HCT116 (cell line): Measurements from ENCODE around the gene SRCAP. TPM values are rescaled to one million over a fixed set of nuclear protein-coding genes. Genes with fewer than 3 reads are reported as not detected.

Source experiments
- ATAC-seq: fragments of 200-7000 bp; cut with Tn5 transposase; 2 replicates; pipeline ENCODE4 v1.9.1; 2020; ENCODE audit warnings: mild to moderate bottlenecking, moderate library complexity
- BruUV-seq: library from RNA; stranded (reverse); fragments of 400-500 nt; replicated peaks from 2 replicates; lab custom pipeline; 2021; lab: Mats Ljungman, UMichigan
- CTCF ChIA-PET: fragments of 300-600 bp; sonication (Branson Sonifier 250); formaldehyde crosslinking; loops from one replicate; lab custom pipeline; 2021; ENCODE audit warnings: antibody characterized with exemption; lab: Charles Lee
- POLR2A ChIA-PET: fragments of 300-600, 350-600 bp; sonication (Branson Sonifier 250); formaldehyde crosslinking; loops from one replicate; lab custom pipeline; 2021; ENCODE audit warnings: antibody characterized with exemption; lab: Charles Lee
- RAD21 ChIA-PET, 2 experiments: fragments of 300-600 bp; sonication (Branson Sonifier 250); formaldehyde crosslinking; loops; one replicate each; lab custom pipeline; 2023; ENCODE audit warnings: low total read pairs in 2 of 2; ENCODE audit not compliant: uncharacterized antibody in 2 of 2, unreplicated experiment in 2 of 2, low non-redundant PET in 1 of 2; lab: Charles Lee
- DNase-seq: peaks from one replicate; pipeline ENCODE4 v3.0.0-alpha.2; 2010; ENCODE audit warnings: low read depth, low spot score
- H2AFZ ChIP-seq: fragments of 200-600 bp; shearing (Covaris generic), sonication (generic); 2 replicates; pipeline ENCODE4 v1.6.1; 2017; ENCODE audit warnings: low read depth, mixed run types, mixed read lengths, antibody characterized with exemption, low read length; ENCODE audit not compliant: poor library complexity, severe bottlenecking
- H3K27ac ChIP-seq: 2 replicates; pipeline ENCODE4 v1.5.1; 2012; ENCODE audit warnings: low read depth, low read length
- H3K27me3 ChIP-seq: fragments of 200-600 bp; sonication (generic); 2 replicates; pipeline ENCODE4 v1.6.1; 2016; ENCODE audit warnings: mixed run types, low read length, mixed read lengths; ENCODE audit not compliant: insufficient read depth
- H3K36me3 ChIP-seq, 2 experiments: fragments of 200-500 bp in 1 of 2; fragments of 200-600 bp in 1 of 2; sonication (Bioruptor generic) in 1 of 2; sonication (generic) in 1 of 2; 2 replicates each; pipeline versions ENCODE4 v1.5.1 to v1.6.1; 2014 to 2016; ENCODE audit warnings: low read length in 2 of 2, inconsistent platforms in 1 of 2, mixed read lengths in 1 of 2, mixed run types in 1 of 2; ENCODE audit not compliant: insufficient read depth in 2 of 2, control insufficient read depth in 1 of 2
- H3K4me1 ChIP-seq, 2 experiments: fragments of 200-600 bp in 1 of 2; sonication (generic) in 1 of 2; 2 replicates each; pipeline versions ENCODE4 v1.5.1 to v1.6.1; 2012 to 2017; ENCODE audit warnings: low read length in 2 of 2, inconsistent platforms in 1 of 2, mild to moderate bottlenecking in 1 of 2, mixed read lengths in 1 of 2, mixed run types in 1 of 2, moderate library complexity in 1 of 2; ENCODE audit not compliant: insufficient read depth in 2 of 2, control insufficient read depth in 1 of 2
- H3K4me2 ChIP-seq: fragments of 200-600 bp; sonication (generic); 2 replicates; pipeline ENCODE4 v1.6.1; 2017; ENCODE audit warnings: mixed run types, low read length, mixed read lengths
- H3K4me3 ChIP-seq, 2 experiments: fragments of 200-600 bp in 1 of 2; sonication (generic) in 1 of 2; replicated peaks in 1 of 2; 2 replicates each; pipeline ENCODE4 v1.5.1; 2011 to 2016; ENCODE audit warnings: low read length in 2 of 2, control low read depth in 1 of 2, low read depth in 1 of 2, mild to moderate bottlenecking in 1 of 2, mixed read lengths in 1 of 2, mixed run types in 1 of 2
- H3K79me2 ChIP-seq: fragments of 200-600 bp; sonication (generic); 2 replicates; pipeline ENCODE4 v1.6.1; 2017; ENCODE audit warnings: mild to moderate bottlenecking, mixed run types, low read length, moderate library complexity, mixed read lengths; ENCODE audit not compliant: insufficient read depth
- H3K9ac ChIP-seq: fragments of 200-600 bp; sonication (generic); 2 replicates; pipeline ENCODE4 v1.6.1; 2016; ENCODE audit warnings: low read length, mixed read lengths
- H3K9me2 ChIP-seq: fragments of 200-600 bp; sonication (generic), shearing (Covaris generic); 2 replicates; pipeline ENCODE4 v1.6.1; 2017; ENCODE audit warnings: mixed run types, mild to moderate bottlenecking, moderate library complexity; ENCODE audit not compliant: insufficient read depth
- H3K9me3 ChIP-seq, 2 experiments: fragments of 200-500 bp in 1 of 2; fragments of 200-600 bp in 1 of 2; sonication (Bioruptor generic) in 1 of 2; sonication (generic) in 1 of 2; 2 replicates each; pipeline ENCODE4 v1.6.1; 2014 to 2017; ENCODE audit warnings: low read length in 2 of 2, mixed read lengths in 2 of 2, inconsistent platforms in 1 of 2, low read depth in 1 of 2, mild to moderate bottlenecking in 1 of 2, mixed run types in 1 of 2, moderate library complexity in 1 of 2; ENCODE audit not compliant: control insufficient read depth in 1 of 2, insufficient read depth in 1 of 2
- H4K20me1 ChIP-seq: fragments of 200-600 bp; sonication (generic), shearing (Covaris generic); 2 replicates; pipeline ENCODE4 v1.6.1; 2017; ENCODE audit warnings: mixed run types, mild to moderate bottlenecking, moderate library complexity; ENCODE audit not compliant: insufficient read depth
- ATF3 ChIP-seq: IDR thresholded peaks from 2 replicates; pipeline ENCODE4 v1.6.1; 2012
- CBX3 ChIP-seq: IDR thresholded peaks from 2 replicates; pipeline ENCODE4 v1.6.1; 2012; ENCODE audit warnings: low read depth
- CEBPB ChIP-seq: IDR thresholded peaks from 2 replicates; pipeline ENCODE4 v1.6.1; 2012; ENCODE audit warnings: low read depth
- CTCF ChIP-seq, 3 experiments: fragments of 200-600 bp in 1 of 3; sonication (generic) in 1 of 3; IDR thresholded peaks in 2 of 3; conservative IDR thresholded peaks in 1 of 3; 2 replicates each; pipeline ENCODE4 v1.5.1; 2012 to 2017; ENCODE audit warnings: low read depth in 2 of 3, low read length in 2 of 3, antibody characterized with exemption in 1 of 3, borderline replicate concordance in 1 of 3, control low read depth in 1 of 3, mild to moderate bottlenecking in 1 of 3, mixed read lengths in 1 of 3, mixed run types in 1 of 3, moderate library complexity in 1 of 3; ENCODE audit not compliant: insufficient read depth in 1 of 3
- EGR1 ChIP-seq: IDR thresholded peaks from 2 replicates; pipeline ENCODE4 v1.6.1; 2012; ENCODE audit warnings: low read depth
- ELF1 ChIP-seq: IDR thresholded peaks from 2 replicates; pipeline ENCODE4 v1.6.1; 2012; ENCODE audit warnings: low read depth, borderline replicate concordance
- EZH2 ChIP-seq: fragments of 200-600 bp; sonication (generic); IDR thresholded peaks from 2 replicates; pipeline ENCODE4 v1.6.1; 2017; ENCODE audit warnings: antibody characterized with exemption, mixed run types
- EZH2phosphoT487 ChIP-seq: fragments of 200-600 bp; IDR thresholded peaks from 2 replicates; pipeline ENCODE4 v1.6.1; 2018; ENCODE audit warnings: antibody characterized with exemption, borderline replicate concordance
- FOSL1 ChIP-seq: IDR thresholded peaks from 2 replicates; pipeline ENCODE4 v1.6.1; 2012; ENCODE audit warnings: low read depth
- JUND ChIP-seq: IDR thresholded peaks from 2 replicates; pipeline ENCODE4 v1.6.1; 2012
- MAX ChIP-seq: IDR thresholded peaks from 2 replicates; pipeline ENCODE4 v1.6.1; 2012
- POLR2A ChIP-seq: IDR thresholded peaks from 2 replicates; pipeline ENCODE4 v1.7.0; 2011; ENCODE audit warnings: borderline replicate concordance; ENCODE audit not compliant: insufficient read depth, insufficient read length; ENCODE audit errors: extremely low read depth
- POLR2AphosphoS5 ChIP-seq: IDR thresholded peaks from 2 replicates; pipeline ENCODE4 v1.6.1; 2011; ENCODE audit warnings: mild to moderate bottlenecking, low read depth, low read length, moderate library complexity
- RAD21 ChIP-seq: IDR thresholded peaks from 2 replicates; pipeline ENCODE4 v1.6.1; 2012; ENCODE audit warnings: low read depth, mild to moderate bottlenecking
- SIN3A ChIP-seq: IDR thresholded peaks from 2 replicates; pipeline ENCODE4 v1.6.1; 2012; ENCODE audit warnings: low read depth
- SP1 ChIP-seq: IDR thresholded peaks from 2 replicates; pipeline ENCODE4 v1.6.1; 2012; ENCODE audit warnings: low read depth
- SRF ChIP-seq: IDR thresholded peaks from 2 replicates; pipeline ENCODE4 v1.6.1; 2012; ENCODE audit warnings: low read depth
- ZNF274 ChIP-seq: fragments of 200-500 bp; sonication (Bioruptor generic); IDR thresholded peaks from 2 replicates; pipeline ENCODE4 v1.6.1; 2014; ENCODE audit warnings: mild to moderate bottlenecking, low read depth, low read length, inconsistent platforms
- intact Hi-C: fragments of 100-400 bp; cut with micrococcal nuclease; formaldehyde crosslinking; loops from 2 replicates; pipeline ENCODE4 v1.10.0; 2022
- total RNA-seq: library from RNA; stranded (reverse); gene quantifications from one replicate; pipeline ENCODE4 v1.2.1, GENCODE V29; 2021; ENCODE audit not compliant: unreplicated experiment

SRCAP gene
- total RNA-seq, 1 experiment from 2014 or later = 59.6 TPM

- no peaks in the 10 kb centered on the region for H3K4me1 ChIP-seq
- H3K36me3 ChIP-seq = peaks cover 29 to 31% of the 10 kb centered on the region in 2 experiments
- H3K4me3 ChIP-seq = no peak overlapping the region
- no peak overlapping the region for H3K27ac ChIP-seq
- ATAC-seq (no peak), DNase-seq (no peak)
- H3K9me3 ChIP-seq = no peaks in the 10 kb centered on the region
- no peaks in the 10 kb centered on the region for H3K9me2 ChIP-seq
- H3K79me2 ChIP-seq = peaks cover 22% of the 10 kb centered on the region
- no peak overlapping the region for H2AFZ ChIP-seq
- no peaks in the 10 kb centered on the region for H3K27me3 ChIP-seq
- RAD21 ChIA-PET = no interaction called here
- TF ChIP-seq JUND = no peak
- no peak for TF ChIP-seq EZH2phosphoT487
- TF ChIP-seq MAX = no peak
- TF ChIP-seq CEBPB = no peak
- TF ChIP-seq POLR2AphosphoS5 = no peak
- intact Hi-C loops = no loop called here
- no peak overlapping the region for H3K4me2 ChIP-seq
- H4K20me1 ChIP-seq = no peaks in the 10 kb centered on the region
- no peak overlapping the region for H3K9ac ChIP-seq
- CTCF ChIA-PET = no interaction called here
- POLR2A ChIA-PET = no interaction called here
- no TSS peak for BruUV-seq
These were observed 32.3 kb upstream of the SRCAP start for GRCh38 chr16:30666681-30667080.

GRCh38 chr16:30667361-30667905, 31.5 kb upstream of the SRCAP start:
- Histone ChIP-seq H3K9ac (no peak overlapping the region), H3K4me2 (no peak overlapping the region), H3K27me3 (no peaks in the 10 kb centered on the region), H3K79me2 (peaks cover 14% of the 10 kb centered on the region; the same call in 1 of the 2 replicates), H3K4me1 (no peaks in the 10 kb centered on the region), H2AFZ (no peak overlapping the region), H3K36me3 (peaks cover 29 to 30% of the 10 kb centered on the region in 2 experiments), H3K9me3 (no peaks in the 10 kb centered on the region), H3K27ac (no peak overlapping the region), H4K20me1 (no peaks in the 10 kb centered on the region), H3K9me2 (no peaks in the 10 kb centered on the region), H3K4me3 (no peak overlapping the region)
- CTCF ChIA-PET = no interaction called here
- ATAC-seq (no peak), DNase-seq (no peak)
- BruUV-seq = no TSS peak
- POLR2A ChIA-PET = no interaction called here
- RAD21 ChIA-PET = no interaction called here
- intact Hi-C loops = no loop called here
- no peak for TF ChIP-seq CBX3
- no peak for TF ChIP-seq FOSL1
- no peak for TF ChIP-seq EGR1
- TF ChIP-seq SIN3A = no peak
- no peak for TF ChIP-seq RAD21
- TF ChIP-seq SP1 = no peak
- TF ChIP-seq POLR2A = no peak
- no peak for TF ChIP-seq CTCF (IDR thresholded peaks at IDR 0.05 in 2 of 3, conservative IDR thresholded peaks at IDR 0.05 in 1 of 3; ENCODE audit: borderline replicate concordance in 1 of 3, insufficient read depth in 1 of 3, low read depth in 2 of 3, low read length in 2 of 3)
- no peak for TF ChIP-seq MAX
- no peak for TF ChIP-seq SRF
- TF ChIP-seq ELF1 = no peak
- TF ChIP-seq ZNF274 = no peak
- TF ChIP-seq EZH2phosphoT487 = no peak
- TF ChIP-seq EZH2 = no peak
- TF ChIP-seq POLR2AphosphoS5 = no peak
- no peak for TF ChIP-seq CEBPB
- TF ChIP-seq ATF3 = no peak
- TF ChIP-seq, all 23 proteins: peak for 0
